K562 (cell line): ENCODE data around the gene TRPV5. TPM values are rescaled to one million over a fixed set of nuclear protein-coding genes. Genes with fewer than 3 reads are reported as not detected.

Experiments used
- BCLAF1 ChIP-seq, 2 experiments: fragments of 450-650 bp in 1 of 2; IDR thresholded peaks; 2 replicates each; pipeline ENCODE4 v1.6.1; 2011 to 2017; ENCODE audit warnings: low read depth in 2 of 2, antibody characterized with exemption in 1 of 2, borderline replicate concordance in 1 of 2, low read length in 1 of 2, mild to moderate bottlenecking in 1 of 2, mixed read lengths in 1 of 2; ENCODE audit not compliant: control insufficient read depth in 1 of 2
- CAMTA2 ChIP-seq: fragments of 250-450 bp; sonication (Bioruptor Pico); conservative IDR thresholded peaks from 2 replicates; pipeline ENCODE4 v1.5.1; 2022
- CHD4 ChIP-seq: fragments of 200-600 bp; sonication (generic); IDR thresholded peaks from 3 replicates; pipeline ENCODE4 v1.6.1; 2012; ENCODE audit warnings: low read depth, mild to moderate bottlenecking, mixed read lengths, low read length, inconsistent platforms; ENCODE audit not compliant: insufficient read depth, insufficient replicate concordance, poor library complexity, severe bottlenecking
- EGR1 ChIP-seq: fragments of 450-650 bp; conservative IDR thresholded peaks from 2 replicates; pipeline ENCODE4 v1.6.1; 2017; ENCODE audit warnings: mild to moderate bottlenecking
- ELK3 ChIP-seq: fragments of 450-650 bp; formaldehyde crosslinking; IDR thresholded peaks from 2 replicates; pipeline ENCODE4 v1.4.0; 2020; ENCODE audit warnings: mild to moderate bottlenecking
- FOS ChIP-seq: IDR thresholded peaks from 3 replicates; pipeline ENCODE4 v1.6.1; 2011; ENCODE audit not compliant: insufficient read length; ENCODE audit errors: extremely low read depth
- FOXJ2 ChIP-seq: fragments of 200-800 bp; sonication (Bioruptor generic); IDR thresholded peaks from 2 replicates; pipeline ENCODE4 v1.6.1; 2016; ENCODE audit warnings: missing genetic modification characterization, missing compliant biosample characterization
- HNRNPUL1 ChIP-seq: fragments of 200-400 bp; formaldehyde crosslinking; IDR thresholded peaks from 2 replicates; pipeline ENCODE4 v1.6.1; 2017; ENCODE audit warnings: low read length
- NFE2L1 ChIP-seq: fragments of 450-650 bp; IDR thresholded peaks from 2 replicates; pipeline ENCODE4 v1.6.1; 2016; ENCODE audit warnings: missing genetic modification characterization, low read depth, mild to moderate bottlenecking, missing compliant biosample characterization, moderate library complexity, borderline replicate concordance
- PML ChIP-seq: IDR thresholded peaks from 2 replicates; pipeline ENCODE4 v1.6.1; 2012; ENCODE audit warnings: low read length, inconsistent platforms
- PTTG1 ChIP-seq: fragments of 450-650 bp; IDR thresholded peaks from 2 replicates; pipeline ENCODE4 v1.6.1; 2016; ENCODE audit warnings: low read depth, mild to moderate bottlenecking, missing genetic modification characterization, missing compliant biosample characterization
- PURB ChIP-seq: sonication (generic); formaldehyde crosslinking; IDR thresholded peaks from 2 replicates; pipeline ENCODE4 v1.9.0; 2021; ENCODE audit warnings: low read depth, mild to moderate bottlenecking, missing genetic modification reagents
- RBBP5 ChIP-seq: fragments of 200-600 bp; sonication (generic); IDR thresholded peaks from 2 replicates; pipeline ENCODE4 v1.6.1; 2012; ENCODE audit warnings: borderline replicate concordance, mild to moderate bottlenecking, low read length, control low read depth, inconsistent platforms; ENCODE audit not compliant: insufficient read depth, poor library complexity, severe bottlenecking
- SMAD2 ChIP-seq: fragments of 150-350 bp; IDR thresholded peaks from 2 replicates; pipeline ENCODE4 v1.6.1; 2014; ENCODE audit warnings: low read depth, mild to moderate bottlenecking, low read length
- ZFP91 ChIP-seq: sonication (generic); formaldehyde crosslinking; IDR thresholded peaks from 2 replicates; pipeline ENCODE4 v1.8.0; 2022; ENCODE audit warnings: mild to moderate bottlenecking, missing genetic modification reagents
- ZFX ChIP-seq: sonication (generic); formaldehyde crosslinking; IDR thresholded peaks from 2 replicates; pipeline ENCODE4 v1.8.0; 2022; ENCODE audit warnings: mild to moderate bottlenecking, missing genetic modification reagents, moderate library complexity
- ZNF408 ChIP-seq: fragments of 250-450 bp; sonication (Bioruptor Pico); IDR thresholded peaks from 2 replicates; pipeline ENCODE4 v1.4.0; 2020; ENCODE audit warnings: low read depth, mild to moderate bottlenecking, moderate library complexity
- ZNF436 ChIP-seq: fragments of 250-450, 450-650 bp; sonication (Bioruptor Pico); formaldehyde crosslinking; IDR thresholded peaks from 2 replicates; pipeline ENCODE4 v1.7.0; 2020; ENCODE audit warnings: mild to moderate bottlenecking
- ZNF583 ChIP-seq: fragments of 250-450 bp; sonication (Bioruptor Pico); IDR thresholded peaks from 2 replicates; pipeline ENCODE4 v1.4.0; 2020
- ZNF584 ChIP-seq: fragments of 200-800 bp; sonication (Bioruptor generic); IDR thresholded peaks from 2 replicates; pipeline ENCODE4 v1.6.1; 2016; ENCODE audit warnings: low read depth, mild to moderate bottlenecking, missing genetic modification characterization, missing compliant biosample characterization
- polyA plus RNA-seq, 8 experiments: library from polyadenylated mRNA; depleted of rRNA in 4 of 8; stranded (reverse) in 5 of 8; unstranded in 3 of 8; fragments of >200 nt; fragmentation: Nextera tagmentation in 2 of 8; fragmentation: Illumina TruSeq in 1 of 8; extraction: Ambion mirVana in 2 of 8; extraction: Trizol in 1 of 8; gene quantifications; 2 replicates each; pipeline versions ENCODE4 v1.2.1 to v1.2.3, GENCODE V29; 2011 to 2014; ENCODE audit warnings: inconsistent platforms in 1 of 8, missing spikeins in 1 of 8
- total RNA-seq, 7 experiments: library from RNA; depleted of rRNA in 6 of 7; stranded (reverse); fragments of >200 nt in 6 of 7; fragmentation: Illumina TruSeq in 2 of 7; extraction: Trizol in 2 of 7; gene quantifications; 2 replicates each; pipeline versions ENCODE4 v1.2.1 to v1.2.3, GENCODE V29; 2011 to 2021; ENCODE audit warnings: low replicate concordance in 1 of 7
- TF ChIP-seq, protein P1 (sequence below): fragments of 250-450 bp; sonication (Bioruptor Pico); IDR thresholded peaks from 2 replicates; pipeline ENCODE4 v1.8.0; 2022; ENCODE audit warnings: moderate library complexity, mild to moderate bottlenecking, inconsistent platforms

The TRPV5 gene
- total and polyA plus RNA-seq, 9 of the 15 experiments (the other 6 are each of a cell fraction or from before 2014, with no cell fraction given): not detected

DNA sequence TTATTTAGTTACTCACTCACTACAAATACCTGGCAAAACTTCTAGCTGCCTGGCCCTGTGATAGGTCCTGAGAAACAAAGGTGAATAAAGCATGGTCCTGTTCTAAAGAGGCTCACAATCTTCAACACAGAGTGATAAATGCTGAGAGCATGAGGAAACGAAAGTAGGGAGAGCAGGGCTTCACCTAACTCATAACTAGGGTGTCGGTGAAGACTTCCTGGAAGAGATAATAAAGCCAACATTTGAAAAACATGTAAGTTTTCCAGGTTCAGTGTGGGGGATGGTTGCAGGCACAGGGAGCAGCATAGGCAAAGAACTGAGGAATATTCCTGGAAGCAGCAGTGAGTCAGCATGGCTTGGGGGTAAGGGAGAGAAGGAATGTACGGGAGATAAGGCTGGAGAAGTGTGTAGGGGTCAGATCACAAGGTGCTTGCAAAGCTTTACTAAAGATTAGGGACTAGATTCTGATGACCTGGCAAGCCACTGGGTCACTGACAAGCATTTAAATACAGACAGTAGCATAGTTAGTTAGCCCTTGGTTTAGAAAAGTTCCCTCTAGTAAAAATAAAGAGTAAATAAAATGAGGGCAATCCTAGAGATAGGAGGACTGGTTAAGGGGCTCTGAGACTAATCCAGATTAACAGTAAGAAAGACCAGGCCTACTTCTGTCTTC lies 23.5 kb upstream of the TRPV5 start (continued):
- no peak for TF ChIP-seq CAMTA2 (CRISPR knock-in tag)
- TF ChIP-seq CHD4: no peak
- 0 out of 2 replicates have a peak, but pooled peaks have one; percentile 30 for TF ChIP-seq FOXJ2
- no peak for TF ChIP-seq PURB (CRISPR knock-in tag)
- TF ChIP-seq ZFP91: no peak
- TF ChIP-seq SMAD2: no peak
- 0 out of 2 replicates have a peak, but pooled peaks have one; percentile 7 for TF ChIP-seq ZNF583 (CRISPR knock-in tag)
- no peak for TF ChIP-seq ZFX (CRISPR knock-in tag)
- TF ChIP-seq EGR1: no peak
- no peak for TF ChIP-seq PTTG1 (tag)
- TF ChIP-seq ZNF436 (CRISPR knock-in tag): no peak
- TF ChIP-seq BCLAF1 (IDR thresholded peaks at IDR 0.05; ENCODE audit: borderline replicate concordance in 1 of 2, control insufficient read depth in 1 of 2, low read depth in 2 of 2, low read length in 1 of 2): no peak
- TF ChIP-seq FOS: peak; percentile 10
- peak; percentile 59 for TF ChIP-seq RBBP5
- TF ChIP-seq ZNF408 (CRISPR knock-in tag): no peak
- TF ChIP-seq HNRNPUL1: no peak
- TF ChIP-seq, protein P1, sequence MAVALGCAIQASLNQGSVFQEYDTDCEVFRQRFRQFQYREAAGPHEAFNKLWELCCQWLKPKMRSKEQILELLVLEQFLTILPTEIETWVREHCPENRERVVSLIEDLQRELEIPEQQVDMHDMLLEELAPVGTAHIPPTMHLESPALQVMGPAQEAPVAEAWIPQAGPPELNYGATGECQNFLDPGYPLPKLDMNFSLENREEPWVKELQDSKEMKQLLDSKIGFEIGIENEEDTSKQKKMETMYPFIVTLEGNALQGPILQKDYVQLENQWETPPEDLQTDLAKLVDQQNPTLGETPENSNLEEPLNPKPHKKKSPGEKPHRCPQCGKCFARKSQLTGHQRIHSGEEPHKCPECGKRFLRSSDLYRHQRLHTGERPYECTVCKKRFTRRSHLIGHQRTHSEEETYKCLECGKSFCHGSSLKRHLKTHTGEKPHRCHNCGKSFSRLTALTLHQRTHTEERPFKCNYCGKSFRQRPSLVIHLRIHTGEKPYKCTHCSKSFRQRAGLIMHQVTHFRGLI (CRISPR knock-in tag): no peak
- peak; percentile 16; the same call in 1 of the 2 replicates for TF ChIP-seq NFE2L1 (tag)
- no peak for TF ChIP-seq PML
- no peak for TF ChIP-seq ZNF584 (CRISPR knock-in tag)
- no peak for TF ChIP-seq ELK3 (CRISPR knock-in tag)
